AML-193 (cell line): Measurements from ENCODE around the gene LTC4S.
"Not testable (repeated sequence)": the region's sequence is repeated elsewhere in the genome, so short reads cannot be mapped to it uniquely, and the experiment has no call there.

ENCODE experiments used
- DNase-seq, 2 experiments: peaks; one replicate each; lab custom pipeline; 2025; lab: John Stamatoyannopoulos, UW

Gene LTC4S

GRCh38 chr5:179827680-179828079 lies 33.9 kb downstream of the LTC4S start:
- peak; percentile 91 to 94 for DNase-seq

GRCh38 chr5:179828756-179829421 lies 35.1 kb downstream of the LTC4S start:
- no peak for DNase-seq

- no peak for DNase-seq
Observed at GRCh38 chr5:179829732-179830435, 36.1 kb downstream of the LTC4S start.

GRCh38 chr5:179830818-179831468 lies 37.2 kb downstream of the LTC4S start:
- no peak for DNase-seq

GRCh38 chr5:179832039-179832745 lies 38.4 kb downstream of the LTC4S start:
- no peak for DNase-seq

- DNase-seq = no peak
Observed at GRCh38 chr5:179833056-179833708, 39.4 kb downstream of the LTC4S start.

- DNase-seq = no peak
Observed at GRCh38 chr5:179833709-179834070, 39.9 kb downstream of the LTC4S start.

GRCh38 chr5:179834120-179834519 lies 40.3 kb downstream of the LTC4S start:
- DNase-seq = no peak

- DNase-seq = not testable (repeated sequence)
Observed at GRCh38 chr5:179834871-179835270, 41.1 kb downstream of the LTC4S start.

GRCh38 chr5:179836225-179837019 lies 42.6 kb downstream of the LTC4S start:
- DNase-seq = no peak

GRCh38 chr5:179837076-179838011 lies 43.6 kb downstream of the LTC4S start:
- DNase-seq = no peak

- DNase-seq = no peak
Observed at GRCh38 chr5:179839328-179840256, 45.8 kb downstream of the LTC4S start.

GRCh38 chr5:179840321-179840720 lies 46.5 kb downstream of the LTC4S start:
- DNase-seq = no peak

GRCh38 chr5:179840766-179841165 lies 47.0 kb downstream of the LTC4S start:
- no peak for DNase-seq

GRCh38 chr5:179841621-179842020 lies 47.8 kb downstream of the LTC4S start:
- DNase-seq = no peak
